GM18909 (cell line): ENCODE results near the gene PREP.

Experiments used
- ATAC-seq: cut with Tn5 transposase; IDR thresholded peaks from one replicate; pipeline ENCODE4 v1.9.1; 2021; ENCODE audit warnings: mild to moderate bottlenecking; ENCODE audit not compliant: unreplicated experiment, poor library complexity

The PREP gene

GRCh38 chr6:105398859-105399258 lies 4.0 kb downstream of the PREP start:
- no peak for ATAC-seq

- ATAC-seq = no peak
Observed at GRCh38 chr6:105397987-105398386, 4.9 kb downstream of the PREP start.

- no peak for ATAC-seq
Observed at GRCh38 chr6:105391705-105392104, 11.2 kb downstream of the PREP start.

GRCh38 chr6:105389543-105389942 lies 13.3 kb downstream of the PREP start:
- no peak for ATAC-seq

- ATAC-seq = no peak
Observed at GRCh38 chr6:105388392-105388791, 14.5 kb downstream of the PREP start.

GRCh38 chr6:105384004-105384403 lies 18.9 kb downstream of the PREP start:
- ATAC-seq = no peak

GRCh38 chr6:105382958-105383357 lies 19.9 kb downstream of the PREP start:
- ATAC-seq = no peak

- no peak for ATAC-seq
Observed at GRCh38 chr6:105382496-105382895, 20.4 kb downstream of the PREP start.

- no peak for ATAC-seq
Observed at GRCh38 chr6:105380634-105381033, 22.2 kb downstream of the PREP start.

GRCh38 chr6:105375797-105376196 lies 27.1 kb downstream of the PREP start:
- ATAC-seq = no peak

GRCh38 chr6:105374010-105374420 lies 28.9 kb downstream of the PREP start:
- ATAC-seq = no peak

GRCh38 chr6:105373481-105373880 lies 29.4 kb downstream of the PREP start:
- no peak for ATAC-seq

GRCh38 chr6:105372849-105373182 lies 30.1 kb downstream of the PREP start:
- ATAC-seq = no peak

- no peak for ATAC-seq
Observed at GRCh38 chr6:105372142-105372848, 30.6 kb downstream of the PREP start.

GRCh38 chr6:105370351-105370750 lies 32.5 kb downstream of the PREP start:
- no peak for ATAC-seq

GRCh38 chr6:105369145-105369544 lies 33.7 kb downstream of the PREP start:
- ATAC-seq = no peak

GRCh38 chr6:105364243-105364642 lies 38.6 kb downstream of the PREP start:
- ATAC-seq = no peak

- no peak for ATAC-seq
Observed at GRCh38 chr6:105363100-105363754, 39.7 kb downstream of the PREP start.

- ATAC-seq = no peak
Observed at GRCh38 chr6:105359419-105360370, 43.2 kb downstream of the PREP start.

GRCh38 chr6:105357165-105357564 lies 45.7 kb downstream of the PREP start:
- ATAC-seq = no peak

- ATAC-seq = no peak
Observed at GRCh38 chr6:105352037-105352617, 50.8 kb downstream of the PREP start.
